GM12891 (cell line): ENCODE data around the gene TSPAN3.

ENCODE experiments used
- PAX5 ChIP-seq: IDR thresholded peaks from 2 replicates; pipeline ENCODE4 v1.6.1; 2011; ENCODE audit warnings: low read length, moderate library complexity, mild to moderate bottlenecking; ENCODE audit not compliant: insufficient read depth, severe bottlenecking
- POLR2A ChIP-seq: IDR thresholded peaks from 2 replicates; pipeline ENCODE4 v1.6.1; 2011; ENCODE audit warnings: low read depth, low read length, control low read depth
- POLR2AphosphoS5 ChIP-seq: IDR thresholded peaks from 2 replicates; pipeline ENCODE4 v1.6.1; 2011; ENCODE audit warnings: low read depth, low read length, control low read depth
- POU2F2 ChIP-seq: IDR thresholded peaks from 2 replicates; pipeline ENCODE4 v1.6.1; 2011; ENCODE audit warnings: low read depth, mild to moderate bottlenecking, control low read depth, low read length, moderate library complexity
- SPI1 ChIP-seq: IDR thresholded peaks from 2 replicates; pipeline ENCODE4 v1.6.1; 2011; ENCODE audit warnings: low read depth, low read length, control low read depth
- TAF1 ChIP-seq: IDR thresholded peaks from 2 replicates; pipeline ENCODE4 v1.6.1; 2011; ENCODE audit warnings: low read depth, low read length, control low read depth

GRCh38 chr15:77099741-77100463, 29.0 kb upstream of the TSPAN3 start:
- TF ChIP-seq TAF1: no peak
- TF ChIP-seq POLR2AphosphoS5: no peak
- TF ChIP-seq POLR2A: no peak
- no peak for TF ChIP-seq POU2F2
- no peak for TF ChIP-seq PAX5
- TF ChIP-seq SPI1: no peak
